Fibroblast of lung (primary cell): ENCODE results near the gene IGF2. TPM values are rescaled to one million over a fixed set of nuclear protein-coding genes. Genes with fewer than 3 reads are reported as not detected.

Experiments used
- DNase-seq, 2 donors: peaks; one replicate each; pipeline versions ENCODE4 v3.0.0 to v3.0.0-alpha.2; 2010; ENCODE audit warnings: low read depth in 2 of 2
- H2AFZ ChIP-seq: 2 replicates; pipeline ENCODE4 v1.5.1; 2012; ENCODE audit warnings: low read length, control low read depth, inconsistent platforms
- H3K27ac ChIP-seq: 2 replicates; pipeline ENCODE4 v1.5.1; 2011; ENCODE audit warnings: low read length, control low read depth; ENCODE audit not compliant: insufficient read depth
- H3K27me3 ChIP-seq: 2 replicates; pipeline ENCODE4 v1.5.1; 2011; ENCODE audit warnings: mild to moderate bottlenecking, low read length; ENCODE audit not compliant: control insufficient read depth, insufficient read depth
- H3K36me3 ChIP-seq: 2 replicates; pipeline ENCODE4 v1.5.1; 2011; ENCODE audit warnings: low read length; ENCODE audit not compliant: control insufficient read depth, insufficient read depth
- H3K4me1 ChIP-seq: 2 replicates; pipeline ENCODE4 v1.5.1; 2011; ENCODE audit warnings: low read length; ENCODE audit not compliant: control insufficient read depth, insufficient read depth; ENCODE audit errors: extremely low read depth
- H3K4me2 ChIP-seq: 2 replicates; pipeline ENCODE4 v1.5.1; 2011; ENCODE audit warnings: low read length, control low read depth; ENCODE audit not compliant: insufficient read depth; ENCODE audit errors: extremely low read depth
- H3K4me3 ChIP-seq, 4 experiments: fragments of 200-600 bp in 1 of 4; sonication (generic) in 1 of 4; replicated peaks in 1 of 4; 2 replicates each; pipeline ENCODE4 v1.5.1; 2011 to 2016; ENCODE audit warnings: low read length in 4 of 4, low read depth in 3 of 4, mild to moderate bottlenecking in 3 of 4, control low read depth in 2 of 4, inconsistent platforms in 1 of 4, mixed read lengths in 1 of 4; ENCODE audit not compliant: insufficient read depth in 1 of 4; ENCODE audit errors: control extremely low read depth in 1 of 4
- H3K79me2 ChIP-seq: 2 replicates; pipeline ENCODE4 v1.5.1; 2012; ENCODE audit warnings: mild to moderate bottlenecking, low read length, inconsistent platforms; ENCODE audit not compliant: control insufficient read depth, insufficient read depth
- H3K9ac ChIP-seq: 2 replicates; pipeline ENCODE4 v1.5.1; 2011; ENCODE audit warnings: mild to moderate bottlenecking, low read length, control low read depth; ENCODE audit not compliant: insufficient read depth
- H3K9me3 ChIP-seq: 2 replicates; pipeline ENCODE4 v1.5.1; 2012; ENCODE audit warnings: low read depth, low read length; ENCODE audit not compliant: control insufficient read depth, insufficient read depth
- H4K20me1 ChIP-seq: 2 replicates; pipeline ENCODE4 v1.5.1; 2011; ENCODE audit warnings: low read length; ENCODE audit not compliant: control insufficient read depth, insufficient read depth; ENCODE audit errors: extremely low read depth
- EZH2 ChIP-seq: IDR thresholded peaks from 2 replicates; pipeline ENCODE4 v1.5.1; 2012; ENCODE audit warnings: low read length, control low read depth, mild to moderate bottlenecking; ENCODE audit errors: missing control alignments
- polyA plus RNA-seq, 2 donors: library from polyadenylated mRNA; depleted of rRNA in 1 of 2; stranded (reverse) in 1 of 2; unstranded in 1 of 2; fragments of >200 nt; gene quantifications; 2 replicates each; pipeline ENCODE4 v1.2.1, GENCODE V29; 2011 to 2012; ENCODE audit warnings: missing spikeins in 1 of 2
- total RNA-seq: library from RNA; depleted of rRNA; stranded (reverse); fragments of >200 nt; gene quantifications from 2 replicates; pipeline ENCODE4 v1.2.1, GENCODE V29; 2014
- TF ChIP-seq, protein P1 (sequence below), 2 donors: IDR thresholded peaks in 1 of 2; conservative IDR thresholded peaks in 1 of 2; 1 replicate in 1 of 2; 2 replicates in 1 of 2; pipeline ENCODE4 v1.5.1; 2011 to 2012; ENCODE audit warnings: low read length in 2 of 2, control low read depth in 1 of 2, inconsistent platforms in 1 of 2, low read depth in 1 of 2, mild to moderate bottlenecking in 1 of 2

IGF2 gene
- total and polyA plus RNA-seq, 2 donors (not counting 1 experiment from before 2014, with no cell fraction given) = 0.08 to 0.17 TPM

DNA sequence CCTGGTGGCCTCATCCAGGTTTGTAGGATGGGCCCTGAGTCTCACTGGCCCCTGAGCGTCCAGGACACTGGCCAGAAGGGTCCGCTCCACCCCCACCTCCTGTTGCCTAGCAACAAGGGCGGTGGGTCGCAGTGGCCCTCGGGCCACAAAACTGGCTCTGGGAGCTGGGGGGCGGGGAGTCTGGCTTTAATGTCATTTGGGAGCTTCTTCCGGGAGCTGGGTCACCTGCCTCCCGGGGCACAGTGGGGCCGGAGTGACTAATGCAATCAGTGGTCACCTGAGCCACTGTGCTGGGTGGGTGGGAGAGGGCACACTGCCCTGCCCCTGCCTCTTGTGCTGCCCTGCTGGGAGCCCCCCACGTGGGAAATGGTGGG, 29.8 kb upstream of the IGF2 start:
- Histone ChIP-seq H2AFZ (no peak overlapping the region), H3K9me3 (no peaks in the 10 kb centered on the region), H3K9ac (no peak overlapping the region), H3K4me1 (no peaks in the 10 kb centered on the region), H4K20me1 (no peaks in the 10 kb centered on the region), H3K79me2 (no peaks in the 10 kb centered on the region), H3K36me3 (no peaks in the 10 kb centered on the region), H3K27ac (no peak overlapping the region), H3K4me3 (no peak overlapping the region), H3K4me2 (no peak overlapping the region), H3K27me3 (no peaks in the 10 kb centered on the region)
- TF ChIP-seq EZH2 = no peak
- TF ChIP-seq, protein P1, sequence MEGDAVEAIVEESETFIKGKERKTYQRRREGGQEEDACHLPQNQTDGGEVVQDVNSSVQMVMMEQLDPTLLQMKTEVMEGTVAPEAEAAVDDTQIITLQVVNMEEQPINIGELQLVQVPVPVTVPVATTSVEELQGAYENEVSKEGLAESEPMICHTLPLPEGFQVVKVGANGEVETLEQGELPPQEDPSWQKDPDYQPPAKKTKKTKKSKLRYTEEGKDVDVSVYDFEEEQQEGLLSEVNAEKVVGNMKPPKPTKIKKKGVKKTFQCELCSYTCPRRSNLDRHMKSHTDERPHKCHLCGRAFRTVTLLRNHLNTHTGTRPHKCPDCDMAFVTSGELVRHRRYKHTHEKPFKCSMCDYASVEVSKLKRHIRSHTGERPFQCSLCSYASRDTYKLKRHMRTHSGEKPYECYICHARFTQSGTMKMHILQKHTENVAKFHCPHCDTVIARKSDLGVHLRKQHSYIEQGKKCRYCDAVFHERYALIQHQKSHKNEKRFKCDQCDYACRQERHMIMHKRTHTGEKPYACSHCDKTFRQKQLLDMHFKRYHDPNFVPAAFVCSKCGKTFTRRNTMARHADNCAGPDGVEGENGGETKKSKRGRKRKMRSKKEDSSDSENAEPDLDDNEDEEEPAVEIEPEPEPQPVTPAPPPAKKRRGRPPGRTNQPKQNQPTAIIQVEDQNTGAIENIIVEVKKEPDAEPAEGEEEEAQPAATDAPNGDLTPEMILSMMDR (conservative IDR thresholded peaks at IDR 0.05 in 1 of 2, IDR thresholded peaks at IDR 0.05 in 1 of 2; ENCODE audit: low read depth in 1 of 2, low read length in 2 of 2) = no peak
- DNase-seq = no peak

DNA sequence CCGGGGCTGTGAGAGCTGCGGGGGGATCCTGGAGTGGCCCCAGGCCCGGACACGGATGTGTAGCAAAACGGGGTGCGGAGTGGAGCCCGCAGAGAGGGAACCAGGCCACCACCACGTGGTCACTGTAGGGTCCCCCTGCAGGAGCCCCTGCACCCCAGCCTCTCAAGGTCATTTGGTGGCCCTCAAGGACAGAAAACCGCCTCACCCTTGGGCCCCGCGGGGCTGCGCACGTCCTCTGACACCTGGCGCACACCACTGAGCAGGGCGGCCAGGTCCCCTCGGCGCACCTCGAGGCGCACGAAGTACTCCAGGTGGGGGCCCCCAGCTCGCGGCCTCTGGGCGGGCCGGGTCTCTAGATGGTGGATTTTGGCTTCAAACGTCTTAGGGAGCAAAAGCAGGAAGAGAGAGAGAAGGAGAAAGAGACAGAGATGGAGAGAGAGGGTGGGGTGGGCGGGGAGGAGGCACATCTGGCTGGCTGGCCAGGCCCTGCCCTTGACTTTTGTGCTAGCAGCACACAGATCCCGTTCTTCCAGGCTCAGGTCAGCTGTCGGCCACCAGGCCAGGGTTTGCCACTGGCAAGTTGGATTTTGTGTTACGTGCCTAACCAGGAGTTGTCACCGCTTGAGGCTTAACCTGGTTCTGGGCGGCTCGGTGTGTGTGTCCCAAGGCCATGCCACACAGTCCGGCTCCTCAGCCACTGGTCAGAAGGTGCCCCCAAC, 29.3 kb upstream of the IGF2 start:
- Histone ChIP-seq H3K27ac (no peak overlapping the region), H4K20me1 (no peaks in the 10 kb centered on the region), H3K27me3 (no peaks in the 10 kb centered on the region), H3K9ac (no peak overlapping the region), H2AFZ (no peak overlapping the region), H3K4me1 (no peaks in the 10 kb centered on the region), H3K9me3 (no peaks in the 10 kb centered on the region), H3K79me2 (no peaks in the 10 kb centered on the region), H3K4me2 (no peak overlapping the region), H3K4me3 (no peak overlapping the region), H3K36me3 (no peaks in the 10 kb centered on the region)
- no peak for TF ChIP-seq EZH2
- TF ChIP-seq, protein P1 (conservative IDR thresholded peaks at IDR 0.05 in 1 of 2, IDR thresholded peaks at IDR 0.05 in 1 of 2; ENCODE audit: low read depth in 1 of 2, low read length in 2 of 2) = no peak
- no peak for DNase-seq

DNA sequence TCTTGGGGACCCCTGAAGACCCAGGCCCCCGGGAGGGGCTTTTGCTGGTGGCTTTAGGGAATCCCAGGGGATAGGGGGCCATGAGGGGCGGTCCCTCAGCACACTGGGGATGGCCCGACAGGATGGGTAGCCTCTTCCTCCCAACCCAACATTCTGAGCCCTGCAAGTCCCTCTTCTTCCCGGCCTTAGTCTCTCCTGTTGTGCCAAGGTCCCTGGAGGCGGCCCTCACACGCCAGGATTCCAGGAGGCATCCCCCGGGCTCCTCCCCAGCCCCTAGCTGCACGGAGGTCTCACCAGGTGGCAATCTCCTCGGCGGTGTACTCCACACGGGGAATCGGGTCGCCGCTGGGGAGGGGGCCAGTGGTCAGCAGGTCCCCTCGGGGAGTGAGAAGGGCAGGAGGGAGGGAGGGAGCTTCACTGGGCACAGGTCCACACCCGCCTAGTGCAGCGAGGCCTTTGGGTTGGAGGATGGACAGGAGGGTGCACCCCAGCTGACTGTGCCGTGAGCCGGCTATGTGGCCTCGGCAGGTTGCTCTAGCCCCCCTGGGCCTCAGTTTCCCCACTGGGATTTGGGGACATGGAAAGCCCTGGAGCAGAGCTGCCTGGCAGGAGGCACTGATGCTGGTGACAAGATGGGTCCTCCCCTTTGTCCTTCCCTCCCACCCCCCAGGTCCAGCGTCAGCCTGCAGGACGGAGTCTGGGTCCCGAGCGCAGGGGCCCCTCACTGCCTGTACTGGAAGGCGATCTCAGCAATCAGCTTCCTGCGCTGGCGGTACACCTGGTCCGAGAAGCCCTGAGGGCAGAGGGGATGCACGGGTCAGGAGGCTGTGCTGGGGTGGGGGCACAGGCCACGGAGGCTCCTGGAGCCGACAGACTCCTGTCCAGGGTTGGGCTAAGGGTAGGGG, 28.2 kb upstream of the IGF2 start:
- H3K9ac ChIP-seq = no peak overlapping the region
- no peak for TF ChIP-seq EZH2
- no peak overlapping the region for H3K4me2 ChIP-seq
- H3K4me3 ChIP-seq = no peak overlapping the region
- no peaks in the 10 kb centered on the region for H4K20me1 ChIP-seq
- no peaks in the 10 kb centered on the region for H3K79me2 ChIP-seq
- H3K4me1 ChIP-seq = no peaks in the 10 kb centered on the region
- no peak overlapping the region for H3K27ac ChIP-seq
- DNase-seq = no peak
- H3K9me3 ChIP-seq = no peaks in the 10 kb centered on the region
- H3K27me3 ChIP-seq = no peaks in the 10 kb centered on the region
- no peaks in the 10 kb centered on the region for H3K36me3 ChIP-seq
- H2AFZ ChIP-seq = no peak overlapping the region
